ENCODE measurements around the gene INPP5A. TPM values are rescaled to one million over a fixed set of nuclear protein-coding genes. Genes with fewer than 3 reads are reported as not detected.

Gene INPP5A
- total and polyA plus RNA-seq, 4 donors, result 34.7 to 43.5 (median 41.2) TPM

GRCh38 chr10:132829403-132829802 is 291.8 kb downstream of the INPP5A start:
- H3K36me3 ChIP-seq (ENCODE audit: control insufficient read depth, insufficient read depth, low read length), result peaks cover 3% of the 10 kb centered on the region
- H3K27me3 ChIP-seq (ENCODE audit: control insufficient read depth, insufficient read depth, low read length), result peaks cover 22% of the 10 kb centered on the region
- DNase-seq (ENCODE audit: low read depth in 4 of 6, low spot score in 6 of 6), result no peak
- WGBS (ENCODE audit: insufficient coverage), result 64% methylated on average over 4 of the region's 8 CpGs
- no peaks in the 10 kb centered on the region for H3K4me1 ChIP-seq (ENCODE audit: control insufficient read depth, insufficient read depth, low read length)
- H3K4me3 ChIP-seq (ENCODE audit: low read depth, low read length), result no peak overlapping the region
- H3K27ac ChIP-seq (ENCODE audit: low read depth, low read length), result no peak overlapping the region
- no peaks in the 10 kb centered on the region for H3K9me3 ChIP-seq (ENCODE audit: control insufficient read depth, insufficient read depth, low read length)

DNA sequence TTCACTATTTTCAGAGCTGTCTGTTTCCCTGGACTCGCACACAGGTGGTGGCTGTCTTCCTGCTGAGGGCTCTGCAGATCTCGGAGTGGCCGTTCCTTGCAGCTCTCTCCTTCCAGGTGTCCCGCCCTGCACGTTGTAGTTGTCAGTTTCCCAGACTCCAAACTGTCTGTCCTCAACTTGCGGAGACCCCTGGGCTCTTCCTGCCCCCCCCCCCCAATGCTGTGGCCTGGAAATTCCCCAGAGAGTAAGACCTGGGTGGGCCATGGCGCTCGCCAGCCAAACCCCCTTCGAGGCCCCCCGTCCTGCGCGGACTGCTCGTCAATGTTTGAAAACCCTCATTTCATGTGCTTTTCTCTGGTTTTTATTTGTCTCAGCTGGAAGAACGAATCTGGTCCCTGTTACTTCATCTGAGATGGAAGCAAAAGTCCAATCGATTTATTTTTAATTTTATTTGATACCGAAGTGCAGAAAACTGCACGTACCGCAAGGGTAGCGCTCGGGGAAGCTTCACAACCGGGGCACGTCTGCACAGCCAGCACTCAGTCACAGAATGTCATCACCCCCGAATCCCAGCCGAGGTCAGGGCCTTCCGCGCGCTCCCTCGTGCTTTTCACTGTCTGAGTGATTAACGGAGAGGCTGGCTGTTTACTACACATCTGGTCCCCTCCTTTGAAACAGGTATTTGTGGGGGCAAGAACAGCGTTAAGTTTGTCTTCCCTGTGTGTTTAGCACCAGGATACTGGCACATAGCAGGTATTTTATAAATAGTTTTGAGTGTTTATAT is 294.8 kb downstream of the INPP5A start:
- WGBS (ENCODE audit: insufficient coverage), result 44% methylated on average over 21 of the region's 30 CpGs
- DNase-seq (ENCODE audit: low read depth in 4 of 6, low spot score in 6 of 6), result no peak
- H3K4me3 ChIP-seq (ENCODE audit: low read depth, low read length), result no peak overlapping the region
- H3K27me3 ChIP-seq (ENCODE audit: control insufficient read depth, insufficient read depth, low read length), result peaks cover 25% of the 10 kb centered on the region
- no peaks in the 10 kb centered on the region for H3K9me3 ChIP-seq (ENCODE audit: control insufficient read depth, insufficient read depth, low read length)
- H3K27ac ChIP-seq (ENCODE audit: low read depth, low read length), result no peak overlapping the region
- peaks cover 13% of the 10 kb centered on the region for H3K4me1 ChIP-seq (ENCODE audit: control insufficient read depth, insufficient read depth, low read length)
- peaks cover 10% of the 10 kb centered on the region for H3K36me3 ChIP-seq (ENCODE audit: control insufficient read depth, insufficient read depth, low read length)

Other genes starting within 250 kb of the INPP5A start
- gene STK32C, start 229.8 kb upstream of the INPP5A start, total RNA-seq, result 10 to 100 TPM; 14.5 to 16.9 TPM
- gene STK32C, start 229.8 kb upstream of the INPP5A start, polyA plus RNA-seq (ENCODE audit: insufficient read length in 2 of 2), result 10 to 100 TPM; 39.2 to 41.6 TPM
- 10 to 100 TPM; 19.5 to 23.1 TPM for gene LRRC27, start 205.6 kb upstream of the INPP5A start, total RNA-seq
- 10 to 100 TPM; 29.9 to 31.2 TPM for gene LRRC27, start 205.6 kb upstream of the INPP5A start, polyA plus RNA-seq (ENCODE audit: insufficient read length in 2 of 2)
- gene PWWP2B, start 140.6 kb upstream of the INPP5A start, total RNA-seq, result 10 to 100 TPM in 1 of 2 donors, 1 to 10 TPM in 1; 4.8 to 10.5 TPM
- 10 to 100 TPM; 10.2 to 12.0 TPM for gene PWWP2B, start 140.6 kb upstream of the INPP5A start, polyA plus RNA-seq (ENCODE audit: insufficient read length in 2 of 2)
- gene NKX6-2, start 248.4 kb downstream of the INPP5A start, total RNA-seq, result 10 to 100 TPM; 11.6 to 16.9 TPM
- gene NKX6-2, start 248.4 kb downstream of the INPP5A start, polyA plus RNA-seq (ENCODE audit: insufficient read length in 2 of 2), result 10 to 100 TPM; 37.6 to 40.4 TPM